Neuronal stem cell (in vitro differentiated cells): ENCODE data around the gene MTHFR.
A peak's percentile ranks its signal among the peaks of the same experiment; 100 is the strongest.

ENCODE experiments used
- DNase-seq: peaks from one replicate; pipeline ENCODE4 v3.0.0-alpha.2; 2013; ENCODE audit warnings: low spot score
- H2AFZ ChIP-seq: one replicate; pipeline ENCODE4 v1.6.1; 2013; ENCODE audit warnings: mild to moderate bottlenecking, low read length, inconsistent platforms
- H2AK5ac ChIP-seq: 2 replicates; pipeline ENCODE4 v1.6.1; 2013; ENCODE audit warnings: low read depth, mild to moderate bottlenecking, inconsistent platforms, low read length, moderate library complexity, mixed read lengths
- H2BK120ac ChIP-seq: 2 replicates; pipeline ENCODE4 v1.6.1; 2013; ENCODE audit warnings: low read depth, mild to moderate bottlenecking, inconsistent platforms, low read length, moderate library complexity, mixed read lengths
- H2BK12ac ChIP-seq: one replicate; pipeline ENCODE4 v1.6.1; 2013; ENCODE audit warnings: low read length, inconsistent platforms
- H2BK15ac ChIP-seq: 2 replicates; pipeline ENCODE4 v1.6.1; 2013; ENCODE audit warnings: mild to moderate bottlenecking, low read length, inconsistent platforms, mixed read lengths
- H2BK5ac ChIP-seq: one replicate; pipeline ENCODE4 v1.6.1; 2013; ENCODE audit warnings: inconsistent platforms, mild to moderate bottlenecking, low read length, moderate library complexity
- H3K14ac ChIP-seq: one replicate; pipeline ENCODE4 v1.6.1; 2013; ENCODE audit warnings: low read length, inconsistent platforms
- H3K18ac ChIP-seq: 2 replicates; pipeline ENCODE4 v1.6.1; 2013; ENCODE audit warnings: low read length, inconsistent platforms
- H3K23ac ChIP-seq: 2 replicates; pipeline ENCODE4 v1.6.1; 2013; ENCODE audit warnings: low read depth, mild to moderate bottlenecking, mixed read lengths, low read length, inconsistent platforms; ENCODE audit not compliant: poor library complexity
- H3K27ac ChIP-seq: replicated peaks from 3 replicates; pipeline ENCODE4 v1.5.1; 2013; ENCODE audit warnings: low read length, inconsistent platforms
- H3K27me3 ChIP-seq, 3 experiments: 2 replicates each; pipeline ENCODE4 v1.6.1; 2013; ENCODE audit warnings: low read length in 3 of 3, mild to moderate bottlenecking in 2 of 3, inconsistent platforms in 1 of 3, low read depth in 1 of 3, mixed read lengths in 1 of 3, moderate library complexity in 1 of 3; ENCODE audit not compliant: control insufficient read depth in 3 of 3, insufficient read depth in 3 of 3
- H3K36me3 ChIP-seq, 2 donors: replicated peaks in 1 of 2; 2 replicates each; pipeline ENCODE4 v1.6.1; 2013; ENCODE audit warnings: low read length in 2 of 2; ENCODE audit not compliant: control insufficient read depth in 2 of 2, insufficient read depth in 2 of 2
- H3K4ac ChIP-seq: 2 replicates; pipeline ENCODE4 v1.6.1; 2013; ENCODE audit warnings: inconsistent platforms, mild to moderate bottlenecking, low read length, moderate library complexity
- H3K4me1 ChIP-seq, 2 donors: 1 replicate in 1 of 2; 2 replicates in 1 of 2; pipeline ENCODE4 v1.6.1; 2013; ENCODE audit warnings: low read length in 2 of 2, low read depth in 1 of 2; ENCODE audit not compliant: control insufficient read depth in 2 of 2, insufficient read depth in 1 of 2
- H3K4me2 ChIP-seq: one replicate; pipeline ENCODE4 v1.6.1; 2013; ENCODE audit warnings: mild to moderate bottlenecking, low read length, inconsistent platforms; ENCODE audit not compliant: insufficient read depth, poor library complexity, severe bottlenecking
- H3K4me3 ChIP-seq, 2 donors: 2 replicates each; pipeline ENCODE4 v1.5.1; 2013; ENCODE audit warnings: low read length in 2 of 2, mild to moderate bottlenecking in 2 of 2, inconsistent platforms in 1 of 2, moderate library complexity in 1 of 2
- H3K79me1 ChIP-seq: one replicate; pipeline ENCODE4 v1.6.1; 2013; ENCODE audit warnings: low read depth, mild to moderate bottlenecking, inconsistent platforms, low read length, moderate library complexity
- H3K9ac ChIP-seq: one replicate; pipeline ENCODE4 v1.6.1; 2013; ENCODE audit warnings: mild to moderate bottlenecking, low read depth, low read length, inconsistent platforms; ENCODE audit not compliant: poor library complexity
- H3K9me3 ChIP-seq, 2 donors: replicated peaks in 1 of 2; 2 replicates each; pipeline versions ENCODE3 to v1.6.1; 2013; ENCODE audit warnings: low read length in 2 of 2, mild to moderate bottlenecking in 2 of 2, inconsistent platforms in 1 of 2, low read depth in 1 of 2, mixed read lengths in 1 of 2, moderate library complexity in 1 of 2; ENCODE audit not compliant: control insufficient read depth in 2 of 2, insufficient read depth in 1 of 2
- H4K8ac ChIP-seq: one replicate; pipeline ENCODE4 v1.6.1; 2013; ENCODE audit warnings: low read depth, mild to moderate bottlenecking, inconsistent platforms, low read length, moderate library complexity
- H4K91ac ChIP-seq: one replicate; pipeline ENCODE4 v1.6.1; 2013; ENCODE audit warnings: low read length, low read depth, mild to moderate bottlenecking, inconsistent platforms; ENCODE audit not compliant: poor library complexity
- whole genome bisulfite sequencing, 2 donors: extraction: QIAGEN DNeasy Blood & Tissue Kit; methylation state at CpG; one replicate each; pipeline ENCODE4 v1.1.7; 2013; ENCODE audit warnings: missing lambda C conversion rate in 2 of 2, mixed read lengths in 1 of 2; ENCODE audit not compliant: insufficient read length in 2 of 2, insufficient replicate concordance in 1 of 2; ENCODE audit errors: extremely low coverage in 2 of 2; 5-methylcytosine and 5-hydroxymethylcytosine counted together

MTHFR gene

GRCh38 chr1:11788549-11789053 lies 17.2 kb downstream of the MTHFR start:
- no peak overlapping the region for H3K27ac ChIP-seq
- H3K4me3 ChIP-seq = no peak overlapping the region
- no peak overlapping the region for H4K91ac ChIP-seq
- peaks cover 2% of the 10 kb centered on the region for H3K79me1 ChIP-seq
- peak overlapping the region; percentile 46 for H3K9ac ChIP-seq
- peaks cover 0 to 2% of the 10 kb centered on the region in 2 donors for H3K9me3 ChIP-seq
- peak overlapping the region; percentile 88 for H2BK15ac ChIP-seq
- no peak overlapping the region for H3K4me2 ChIP-seq
- H2BK12ac ChIP-seq = peak overlapping the region; percentile 99
- no peaks in the 10 kb centered on the region for H3K27me3 ChIP-seq
- H3K14ac ChIP-seq = peak overlapping the region; percentile 65
- H2AK5ac ChIP-seq = peak overlapping the region; percentile 91
- peak overlapping the region; percentile 69 for H2BK5ac ChIP-seq
- no peak overlapping the region for H2AFZ ChIP-seq
- H4K8ac ChIP-seq = no peak overlapping the region
- peaks cover 29 to 35% of the 10 kb centered on the region in 2 donors for H3K4me1 ChIP-seq
- DNase-seq = no peak
- no peak overlapping the region for H3K23ac ChIP-seq
- peak overlapping the region; percentile 13 for H3K4ac ChIP-seq
- peak overlapping the region; percentile 82 for H3K18ac ChIP-seq
- no peak overlapping the region for H2BK120ac ChIP-seq
- H3K36me3 ChIP-seq = peaks cover 5 to 24% of the 10 kb centered on the region in 2 donors
- no CpG with 5 or more reads among the region's 14 CpGs for WGBS, 2 donors

GRCh38 chr1:11787804-11788436 lies 17.8 kb downstream of the MTHFR start:
- Histone ChIP-seq H3K4ac (peak overlapping the region; percentile 93), H3K36me3 (peaks cover 5 to 24% of the 10 kb centered on the region in 2 donors), H2BK120ac (peak overlapping the region; percentile 88), H2BK12ac (peak overlapping the region; percentile 99), H3K4me2 (no peak overlapping the region), H3K14ac (peak overlapping the region; percentile 28), H3K27me3 (no peaks in the 10 kb centered on the region), H4K91ac (peak overlapping the region; percentile 97), H2BK5ac (peak overlapping the region; percentile 69), H3K27ac (peak overlapping the region; percentile 89), H3K18ac (peak overlapping the region; percentile 94), H3K9me3 (peaks cover 0 to 2% of the 10 kb centered on the region in 2 donors), H2AFZ (no peak overlapping the region), H3K23ac (peak overlapping the region; percentile 0), H3K4me1 (peaks cover 29 to 35% of the 10 kb centered on the region in 2 donors), H3K9ac (peak overlapping the region; percentile 56), H3K79me1 (peaks cover 2% of the 10 kb centered on the region), H2BK15ac (peak overlapping the region; percentile 88), H4K8ac (peak overlapping the region; percentile 43), H3K4me3 (no peak overlapping the region), H2AK5ac (peak overlapping the region; percentile 91)
- no CpG with 5 or more reads among the region's 14 CpGs for WGBS, 2 donors
- no peak for DNase-seq

GRCh38 chr1:11787251-11787803 lies 18.4 kb downstream of the MTHFR start:
- no peak for DNase-seq
- peak overlapping the region; percentile 54 for H2AK5ac ChIP-seq
- peak overlapping the region; percentile 91 for H2BK12ac ChIP-seq
- WGBS, 2 donors = no CpG with 5 or more reads among the region's 16 CpGs
- H2BK15ac ChIP-seq = no peak overlapping the region
- no peak overlapping the region for H4K8ac ChIP-seq
- peaks cover 2 to 19% of the 10 kb centered on the region in 2 donors for H3K36me3 ChIP-seq
- peak overlapping the region; percentile 27 for H3K4me2 ChIP-seq
- no peak overlapping the region for H2AFZ ChIP-seq
- peaks cover 29 to 35% of the 10 kb centered on the region in 2 donors for H3K4me1 ChIP-seq
- no peak overlapping the region for H4K91ac ChIP-seq
- H3K9me3 ChIP-seq = peaks cover 0 to 1% of the 10 kb centered on the region in 2 donors
- H2BK5ac ChIP-seq = peak overlapping the region; percentile 69
- H3K9ac ChIP-seq = peak overlapping the region; percentile 56
- H3K4me3 ChIP-seq = no peak overlapping the region
- H3K79me1 ChIP-seq = peaks cover 2% of the 10 kb centered on the region
- no peaks in the 10 kb centered on the region for H3K27me3 ChIP-seq
- H3K27ac ChIP-seq = peak overlapping the region; percentile 89
- H3K14ac ChIP-seq = peak overlapping the region; percentile 28
- H3K23ac ChIP-seq = peak overlapping the region; percentile 59
- no peak overlapping the region for H3K4ac ChIP-seq
- peak overlapping the region; percentile 88 for H2BK120ac ChIP-seq
- peak overlapping the region; percentile 96 for H3K18ac ChIP-seq

GRCh38 chr1:11786168-11786567 lies 19.6 kb downstream of the MTHFR start:
- H3K9me3 ChIP-seq = no peaks in the 10 kb centered on the region
- no peak overlapping the region for H3K14ac ChIP-seq
- no peak overlapping the region for H3K27ac ChIP-seq
- no peak overlapping the region for H3K4me3 ChIP-seq
- DNase-seq = no peak
- H3K9ac ChIP-seq = no peak overlapping the region
- H2BK5ac ChIP-seq = no peak overlapping the region
- H3K4me1 ChIP-seq = peaks cover 29 to 35% of the 10 kb centered on the region in 2 donors
- no peak overlapping the region for H2BK15ac ChIP-seq
- H3K4me2 ChIP-seq = no peak overlapping the region
- H2AFZ ChIP-seq = no peak overlapping the region
- no peak overlapping the region for H4K8ac ChIP-seq
- no peak overlapping the region for H2AK5ac ChIP-seq
- no CpG with 5 or more reads among the region's 5 CpGs for whole genome bisulfite sequencing, 2 donors
- H2BK120ac ChIP-seq = no peak overlapping the region
- H4K91ac ChIP-seq = no peak overlapping the region
- H3K36me3 ChIP-seq = peaks cover 0 to 13% of the 10 kb centered on the region in 2 donors
- no peak overlapping the region for H2BK12ac ChIP-seq
- H3K18ac ChIP-seq = no peak overlapping the region
- peaks cover 2% of the 10 kb centered on the region for H3K79me1 ChIP-seq
- no peak overlapping the region for H3K23ac ChIP-seq
- no peaks in the 10 kb centered on the region for H3K27me3 ChIP-seq
- H3K4ac ChIP-seq = no peak overlapping the region
